Measurements from ENCODE around the gene MYMX. TPM values are rescaled to one million over a fixed set of nuclear protein-coding genes. Genes with fewer than 3 reads are reported as not detected.

The MYMX gene
- total and polyA plus RNA-seq, 2 of the 4 experiments (the other 2 are of a cell fraction), result not detected

DNA sequence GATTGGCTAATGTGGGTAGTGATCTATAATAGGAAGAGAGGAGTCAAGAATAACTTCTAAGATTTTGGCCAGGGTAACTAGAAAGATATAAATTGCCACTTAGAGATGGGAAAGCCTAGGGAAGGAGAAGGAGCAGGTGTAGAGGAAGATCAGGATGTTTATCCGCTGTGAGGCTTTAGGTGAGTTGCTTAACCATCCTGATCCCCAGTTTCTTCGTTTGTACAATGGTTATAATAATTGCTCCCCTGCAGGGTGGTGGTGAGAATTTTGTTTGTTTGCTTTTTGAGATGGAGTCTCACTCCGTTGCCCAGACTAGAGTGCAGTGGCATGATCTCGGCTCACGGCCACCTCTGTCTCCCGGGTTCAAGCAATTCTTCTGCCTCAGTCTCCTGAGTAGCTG, 2.4 kb upstream of the MYMX start:
- in situ Hi-C loops (cut with MboI; ENCODE audit: low sequenced_read_pairs), result no loop called here
- H2AK5ac ChIP-seq (ENCODE audit: low read depth, low read length), result no peak overlapping the region
- dilution Hi-C loops (cut with HindIII; ENCODE audit: low sequenced_read_pairs, unreplicated experiment), result no loop called here
- no peak overlapping the region for H3K27ac ChIP-seq (ENCODE audit: insufficient read depth, low read length)
- H3K23ac ChIP-seq (ENCODE audit: low read depth, low read length), result no peak overlapping the region
- H2BK5ac ChIP-seq (ENCODE audit: low read depth, low read length, poor library complexity, severe bottlenecking), result no peak overlapping the region
- H2BK120ac ChIP-seq (ENCODE audit: low read depth, low read length), result no peak overlapping the region
- no peaks in the 10 kb centered on the region for H3K9me1 ChIP-seq (ENCODE audit: insufficient read depth, low read length)
- ChIA-PET CTCF (interaction anchor here (1.5 kb wide), 1 partner anchor 10 kb away, joined by 3 read pairs; no protein-coding TSS in a partner anchor), POLR2A (ENCODE audit: unreplicated experiment) (no interaction called here)
- WGBS, 2 experiments (ENCODE audit: extremely low coverage in 2 of 2, insufficient read length in 1 of 2), result no CpG with 5 or more reads among the region's 6 CpGs
- no TSS peak for BruUV-seq (replicated peaks)
- H2BK15ac ChIP-seq (ENCODE audit: low read depth, low read length), result no peak overlapping the region
- TF ChIP-seq, protein P1, sequence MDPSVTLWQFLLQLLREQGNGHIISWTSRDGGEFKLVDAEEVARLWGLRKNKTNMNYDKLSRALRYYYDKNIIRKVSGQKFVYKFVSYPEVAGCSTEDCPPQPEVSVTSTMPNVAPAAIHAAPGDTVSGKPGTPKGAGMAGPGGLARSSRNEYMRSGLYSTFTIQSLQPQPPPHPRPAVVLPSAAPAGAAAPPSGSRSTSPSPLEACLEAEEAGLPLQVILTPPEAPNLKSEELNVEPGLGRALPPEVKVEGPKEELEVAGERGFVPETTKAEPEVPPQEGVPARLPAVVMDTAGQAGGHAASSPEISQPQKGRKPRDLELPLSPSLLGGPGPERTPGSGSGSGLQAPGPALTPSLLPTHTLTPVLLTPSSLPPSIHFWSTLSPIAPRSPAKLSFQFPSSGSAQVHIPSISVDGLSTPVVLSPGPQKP (IDR thresholded peaks at IDR 0.05; ENCODE audit: borderline replicate concordance, low read depth, low read length), result no peak
- no peak for TF ChIP-seq BHLHE40 (IDR thresholded peaks at IDR 0.05; ENCODE audit: low read depth, low read length)
- no peak for TF ChIP-seq FOS (IDR thresholded peaks at IDR 0.05; ENCODE audit: low read depth, low read length)
- no peak for TF ChIP-seq CEBPB (IDR thresholded peaks at IDR 0.05; ENCODE audit: low read depth, low read length)
- TF ChIP-seq, protein P2, sequence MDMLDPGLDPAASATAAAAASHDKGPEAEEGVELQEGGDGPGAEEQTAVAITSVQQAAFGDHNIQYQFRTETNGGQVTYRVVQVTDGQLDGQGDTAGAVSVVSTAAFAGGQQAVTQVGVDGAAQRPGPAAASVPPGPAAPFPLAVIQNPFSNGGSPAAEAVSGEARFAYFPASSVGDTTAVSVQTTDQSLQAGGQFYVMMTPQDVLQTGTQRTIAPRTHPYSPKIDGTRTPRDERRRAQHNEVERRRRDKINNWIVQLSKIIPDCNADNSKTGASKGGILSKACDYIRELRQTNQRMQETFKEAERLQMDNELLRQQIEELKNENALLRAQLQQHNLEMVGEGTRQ (IDR thresholded peaks at IDR 0.05; ENCODE audit: low read depth, low read length), result no peak
- no peak for TF ChIP-seq RFX5 (IDR thresholded peaks at IDR 0.05; ENCODE audit: low read depth, low read length)
- TF ChIP-seq MAZ (IDR thresholded peaks at IDR 0.05; ENCODE audit: borderline replicate concordance, low read depth, low read length), result no peak
- no peak for TF ChIP-seq NFE2L2 (IDR thresholded peaks at IDR 0.05; ENCODE audit: low read depth, low read length)
- no peak for TF ChIP-seq POLR2A (IDR thresholded peaks at IDR 0.05; ENCODE audit: low read depth, low read length)
- TF ChIP-seq MAFK (IDR thresholded peaks at IDR 0.05; ENCODE audit: low read depth, low read length), result no peak
- TF ChIP-seq RCOR1 (IDR thresholded peaks at IDR 0.05; ENCODE audit: insufficient replicate concordance, low read length), result no peak
- no peak for TF ChIP-seq RAD21 (IDR thresholded peaks at IDR 0.05; ENCODE audit: low read length)
- TF ChIP-seq, protein P3, sequence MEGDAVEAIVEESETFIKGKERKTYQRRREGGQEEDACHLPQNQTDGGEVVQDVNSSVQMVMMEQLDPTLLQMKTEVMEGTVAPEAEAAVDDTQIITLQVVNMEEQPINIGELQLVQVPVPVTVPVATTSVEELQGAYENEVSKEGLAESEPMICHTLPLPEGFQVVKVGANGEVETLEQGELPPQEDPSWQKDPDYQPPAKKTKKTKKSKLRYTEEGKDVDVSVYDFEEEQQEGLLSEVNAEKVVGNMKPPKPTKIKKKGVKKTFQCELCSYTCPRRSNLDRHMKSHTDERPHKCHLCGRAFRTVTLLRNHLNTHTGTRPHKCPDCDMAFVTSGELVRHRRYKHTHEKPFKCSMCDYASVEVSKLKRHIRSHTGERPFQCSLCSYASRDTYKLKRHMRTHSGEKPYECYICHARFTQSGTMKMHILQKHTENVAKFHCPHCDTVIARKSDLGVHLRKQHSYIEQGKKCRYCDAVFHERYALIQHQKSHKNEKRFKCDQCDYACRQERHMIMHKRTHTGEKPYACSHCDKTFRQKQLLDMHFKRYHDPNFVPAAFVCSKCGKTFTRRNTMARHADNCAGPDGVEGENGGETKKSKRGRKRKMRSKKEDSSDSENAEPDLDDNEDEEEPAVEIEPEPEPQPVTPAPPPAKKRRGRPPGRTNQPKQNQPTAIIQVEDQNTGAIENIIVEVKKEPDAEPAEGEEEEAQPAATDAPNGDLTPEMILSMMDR (conservative IDR thresholded peaks at IDR 0.05; ENCODE audit: low read depth, low read length), result no peak
- peaks cover 22% of the 10 kb centered on the region for H3K27me3 ChIP-seq (ENCODE audit: control insufficient read depth, insufficient read depth, low read length)
- intact Hi-C loops (cut with micrococcal nuclease), result no loop called here
- no peaks in the 10 kb centered on the region for H3K4me1 ChIP-seq (ENCODE audit: control insufficient read depth, insufficient read depth, low read length)
- no peak for DNase-seq
- H3K9ac ChIP-seq (ENCODE audit: low read depth, low read length), result no peak overlapping the region
- no peak overlapping the region for H3K56ac ChIP-seq (ENCODE audit: extremely low read depth, insufficient read depth, low read length)
- H3K14ac ChIP-seq (replicated peaks; ENCODE audit: low read depth, low read length), result no peak overlapping the region
- no peak overlapping the region for H4K5ac ChIP-seq (ENCODE audit: low read depth, low read length)
- H2AK9ac ChIP-seq (replicated peaks; ENCODE audit: low read depth, low read length, poor library complexity), result no peak overlapping the region
- no peak overlapping the region for H3K4ac ChIP-seq (ENCODE audit: low read depth, low read length)
- no peaks in the 10 kb centered on the region for H3K9me3 ChIP-seq (ENCODE audit: control insufficient read depth, insufficient read depth, low read length)
- no peak overlapping the region for H2AFZ ChIP-seq (replicated peaks; ENCODE audit: low read length, poor library complexity)
- no peak overlapping the region for H4K91ac ChIP-seq (ENCODE audit: insufficient read depth, low read depth, low read length)
- H3K79me1 ChIP-seq (ENCODE audit: low read depth in 1 of 2, low read length in 2 of 2), result no peaks in the 10 kb centered on the region
- H3K4me2 ChIP-seq (ENCODE audit: low read depth, low read length), result no peak overlapping the region
- no peak for ATAC-seq (ENCODE audit: low read depth)
- H4K8ac ChIP-seq (ENCODE audit: low read depth in 2 of 2, low read length in 2 of 2), result no peak overlapping the region
- H3K18ac ChIP-seq (ENCODE audit: low read depth, low read length), result no peak overlapping the region
- no peak overlapping the region for H2BK20ac ChIP-seq (ENCODE audit: low read depth, low read length)
- no peaks in the 10 kb centered on the region for H3K36me3 ChIP-seq (ENCODE audit: control insufficient read depth, insufficient read depth, low read length)
- no peak overlapping the region for H3K4me3 ChIP-seq (ENCODE audit: insufficient read depth, low read depth, low read length)
- no peaks in the 10 kb centered on the region for H4K20me1 ChIP-seq (ENCODE audit: insufficient read depth, low read length)

Measured in IMR-90 (cell line).